Bronchial epithelial cell (primary cell): Measurements from ENCODE around the gene CHD3. TPM values are rescaled to one million over a fixed set of nuclear protein-coding genes. Genes with fewer than 3 reads are reported as not detected.

Source experiments
- DNase-seq: peaks from one replicate; pipeline ENCODE4 v3.0.0-alpha.2; 2010; ENCODE audit warnings: low read depth
- FAIRE-seq: peaks from 2 replicates; lab custom pipeline; 2011; peaks lifted over from hg19 to GRCh38; lab: Jason Lieb, UNC
- H3K27me3 ChIP-seq: 2 replicates; pipeline ENCODE4 v1.5.1; 2011; ENCODE audit warnings: low read length; ENCODE audit not compliant: control insufficient read depth, insufficient read depth
- H3K36me3 ChIP-seq: 2 replicates; pipeline ENCODE4 v1.5.1; 2011; ENCODE audit warnings: low read length; ENCODE audit not compliant: control insufficient read depth, insufficient read depth
- H3K4me3 ChIP-seq: 2 replicates; pipeline ENCODE4 v1.5.1; 2011; ENCODE audit warnings: mild to moderate bottlenecking, low read depth, low read length, control low read depth
- CTCF ChIP-seq: IDR thresholded peaks from 2 replicates; pipeline ENCODE4 v1.5.1; 2011; ENCODE audit warnings: mild to moderate bottlenecking, moderate library complexity, low read length, control low read depth, inconsistent platforms; ENCODE audit not compliant: insufficient read depth, severe bottlenecking
- total RNA-seq: library from RNA; depleted of rRNA; stranded (reverse); fragments of >200 nt; gene quantifications from 2 replicates; pipeline ENCODE4 v1.2.1, GENCODE V29; 2014

The CHD3 gene
- total RNA-seq, 1 donor from 2014 or later = 41.3 TPM

GRCh38 chr17:7848739-7849129 lies 39.9 kb upstream of the CHD3 start:
- no peak overlapping the region for H3K4me3 ChIP-seq
- H3K27me3 ChIP-seq = no peaks in the 10 kb centered on the region
- H3K36me3 ChIP-seq = peaks cover 63% of the 10 kb centered on the region
- FAIRE-seq = no peak
- no peak for TF ChIP-seq CTCF
- DNase-seq = no peak

GRCh38 chr17:7849130-7849750 lies 39.3 kb upstream of the CHD3 start:
- H3K27me3 ChIP-seq = no peaks in the 10 kb centered on the region
- H3K36me3 ChIP-seq = peaks cover 63% of the 10 kb centered on the region
- DNase-seq (no peak), FAIRE-seq (no peak)
- no peak overlapping the region for H3K4me3 ChIP-seq
- TF ChIP-seq CTCF = no peak

- Histone ChIP-seq H3K4me3 (no peak overlapping the region), H3K36me3 (peaks cover 62% of the 10 kb centered on the region), H3K27me3 (no peaks in the 10 kb centered on the region)
- no peak for TF ChIP-seq CTCF
- DNase-seq = no peak
- FAIRE-seq = no peak
These were observed 38.7 kb upstream of the CHD3 start for GRCh38 chr17:7849751-7850504.

- TF ChIP-seq CTCF = no peak
- Histone ChIP-seq H3K27me3 (no peaks in the 10 kb centered on the region), H3K4me3 (no peak overlapping the region), H3K36me3 (peaks cover 60% of the 10 kb centered on the region)
- FAIRE-seq = peak; percentile 52
- DNase-seq = no peak
These were observed 37.7 kb upstream of the CHD3 start for GRCh38 chr17:7850701-7851437.

- Histone ChIP-seq H3K4me3 (no peak overlapping the region), H3K36me3 (peaks cover 55% of the 10 kb centered on the region), H3K27me3 (no peaks in the 10 kb centered on the region)
- FAIRE-seq (peak; percentile 13), DNase-seq (peak; percentile 81)
- peak; percentile 99 for TF ChIP-seq CTCF
These were observed 36.9 kb upstream of the CHD3 start for GRCh38 chr17:7851438-7852261.
